Measurements from ENCODE around the gene ITGB5.
A peak's percentile ranks its signal among the peaks of the same experiment; 100 is the strongest.

ITGB5 gene

GRCh38 chr3:124730129-124730940 is 156.8 kb downstream of the ITGB5 start, which contains the start of gene UMPS:
Gene UMPS, plus strand, starts transcription at chr3:124730452. Its CDS starts 20 bp downstream, at chr3:124730472.
- ATAC-seq, result peak; percentile 99
- no peak for TF ChIP-seq BACH2 (CRISPR knock-in tag; IDR thresholded peaks at IDR 0.05; ENCODE audit: borderline replicate concordance)
- TF ChIP-seq PATZ1 (CRISPR knock-in tag; IDR thresholded peaks at IDR 0.05; ENCODE audit: borderline replicate concordance), result no peak
- no peak for TF ChIP-seq OSR1 (CRISPR knock-in tag; IDR thresholded peaks at IDR 0.05)
- TF ChIP-seq SNAI2 (CRISPR knock-in tag; IDR thresholded peaks at IDR 0.05), result no peak
- TF ChIP-seq CSDC2 (CRISPR knock-in tag; IDR thresholded peaks at IDR 0.05), result 0 out of 2 replicates have a peak, but pooled peaks have one; percentile 77
- TF ChIP-seq ZC3H10 (CRISPR knock-in tag; IDR thresholded peaks at IDR 0.05), result no peak

GRCh38 chr3:124722589-124722988 is 164.6 kb downstream of the ITGB5 start:
- no peak for TF ChIP-seq ISL1 (CRISPR knock-in tag; IDR thresholded peaks at IDR 0.05)
- TF ChIP-seq TCF4 (CRISPR knock-in tag; IDR thresholded peaks at IDR 0.05; ENCODE audit: borderline replicate concordance), result no peak
- TF ChIP-seq GLIS3 (CRISPR knock-in tag; IDR thresholded peaks at IDR 0.05), result no peak
- no peak for TF ChIP-seq BACH2 (CRISPR knock-in tag; IDR thresholded peaks at IDR 0.05; ENCODE audit: borderline replicate concordance)
- no peak for TF ChIP-seq ZNF8 (CRISPR knock-in tag; IDR thresholded peaks at IDR 0.05)
- no peak for TF ChIP-seq RARB (CRISPR knock-in tag; IDR thresholded peaks at IDR 0.05)
- TF ChIP-seq ZFP30 (CRISPR knock-in tag; IDR thresholded peaks at IDR 0.05), result no peak
- TF ChIP-seq ZFP3 (CRISPR knock-in tag; IDR thresholded peaks at IDR 0.05), result no peak
- TF ChIP-seq ZNF565 (CRISPR knock-in tag; conservative IDR thresholded peaks at IDR 0.05; ENCODE audit: low read depth), result no peak
- no peak for TF ChIP-seq ZNF70 (CRISPR knock-in tag; IDR thresholded peaks at IDR 0.05)
- no peak for TF ChIP-seq PPARA (CRISPR knock-in tag; IDR thresholded peaks at IDR 0.05; ENCODE audit: borderline replicate concordance)
- TF ChIP-seq POU6F1 (CRISPR knock-in tag; IDR thresholded peaks at IDR 0.05; ENCODE audit: borderline replicate concordance, low read depth), result no peak
- TF ChIP-seq TSHZ2 (CRISPR knock-in tag; IDR thresholded peaks at IDR 0.05), result no peak
- TF ChIP-seq ESRRG (CRISPR knock-in tag; IDR thresholded peaks at IDR 0.05), result no peak
- TF ChIP-seq OSR1 (CRISPR knock-in tag; IDR thresholded peaks at IDR 0.05), result no peak
- ATAC-seq, result no peak

- TF ChIP-seq ZC3H10 (CRISPR knock-in tag; IDR thresholded peaks at IDR 0.05), result no peak
- TF ChIP-seq ZNF8 (CRISPR knock-in tag; IDR thresholded peaks at IDR 0.05), result no peak
- no peak for TF ChIP-seq ZFP30 (CRISPR knock-in tag; IDR thresholded peaks at IDR 0.05)
- no peak for TF ChIP-seq CSRNP3 (CRISPR knock-in tag; IDR thresholded peaks at IDR 0.05)
- no peak for TF ChIP-seq ZNF70 (CRISPR knock-in tag; IDR thresholded peaks at IDR 0.05)
- no peak for TF ChIP-seq CREB5 (CRISPR knock-in tag; IDR thresholded peaks at IDR 0.05; ENCODE audit: low read depth)
- no peak for TF ChIP-seq TOX (CRISPR knock-in tag; IDR thresholded peaks at IDR 0.05; ENCODE audit: borderline replicate concordance)
- no peak for TF ChIP-seq SNAI2 (CRISPR knock-in tag; IDR thresholded peaks at IDR 0.05)
- TF ChIP-seq GLIS3 (CRISPR knock-in tag; IDR thresholded peaks at IDR 0.05), result no peak
- no peak for TF ChIP-seq TCF4 (CRISPR knock-in tag; IDR thresholded peaks at IDR 0.05; ENCODE audit: borderline replicate concordance)
- TF ChIP-seq RARB (CRISPR knock-in tag; IDR thresholded peaks at IDR 0.05), result no peak
- no peak for TF ChIP-seq ZFP3 (CRISPR knock-in tag; IDR thresholded peaks at IDR 0.05)
- ATAC-seq, result no peak
Measured at GRCh38 chr3:124714223-124714853, 172.8 kb downstream of the ITGB5 start.

Measured in SK-N-SH treated with all-trans-retinoic acid at 6 μM for 48 hours (cell line).